AG20443 (cell line): Measurements from ENCODE around the gene FAM50B.
A peak's percentile ranks its signal among the peaks of the same experiment; 100 is the strongest.
"Not testable (repeated sequence)": the region's sequence is repeated elsewhere in the genome, so short reads cannot be mapped to it uniquely, and the experiment has no call there.

Experiments used
- DNase-seq: peaks from one replicate; pipeline ENCODE4 v3.0.0; 2012; ENCODE audit warnings: low spot score, mixed read lengths

FAM50B gene

GRCh38 chr6:3849681-3850450 is 693 bp downstream of the FAM50B start:
- no peak for DNase-seq

- DNase-seq = no peak
Observed at GRCh38 chr6:3850451-3851203, 1.5 kb downstream of the FAM50B start.

GRCh38 chr6:3851839-3852238 is 2.7 kb downstream of the FAM50B start:
- DNase-seq = no peak

GRCh38 chr6:3852391-3852790 is 3.2 kb downstream of the FAM50B start:
- no peak for DNase-seq

GRCh38 chr6:3855866-3856265 is 6.7 kb downstream of the FAM50B start:
- DNase-seq = no peak

- DNase-seq = no peak
Observed at GRCh38 chr6:3856576-3856975, 7.4 kb downstream of the FAM50B start.

- DNase-seq = no peak
Observed at GRCh38 chr6:3857468-3858456, 8.6 kb downstream of the FAM50B start.

- no peak for DNase-seq
Observed at GRCh38 chr6:3859878-3860552, 10.8 kb downstream of the FAM50B start.

GRCh38 chr6:3861424-3861823 is 12.3 kb downstream of the FAM50B start:
- DNase-seq = no peak

GRCh38 chr6:3862038-3862437 is 12.9 kb downstream of the FAM50B start:
- DNase-seq = no peak

- not testable (repeated sequence) for DNase-seq
Observed at GRCh38 chr6:3863322-3863721, 14.1 kb downstream of the FAM50B start.

GRCh38 chr6:3865463-3865862 is 16.3 kb downstream of the FAM50B start:
- DNase-seq = no peak

- DNase-seq = peak; percentile 30
Observed at GRCh38 chr6:3867641-3868502, 18.7 kb downstream of the FAM50B start.

- peak; percentile 61 for DNase-seq
Observed at GRCh38 chr6:3868544-3868943, 19.4 kb downstream of the FAM50B start.

- DNase-seq = no peak
Observed at GRCh38 chr6:3869284-3869631, 20.1 kb downstream of the FAM50B start.

- DNase-seq = no peak
Observed at GRCh38 chr6:3869632-3870527, 20.7 kb downstream of the FAM50B start.

GRCh38 chr6:3870528-3870925 is 21.4 kb downstream of the FAM50B start:
- DNase-seq = no peak

GRCh38 chr6:3871515-3871914 is 22.3 kb downstream of the FAM50B start:
- DNase-seq = no peak

GRCh38 chr6:3871939-3872338 is 22.8 kb downstream of the FAM50B start:
- no peak for DNase-seq

GRCh38 chr6:3872370-3872854 is 23.2 kb downstream of the FAM50B start:
- no peak for DNase-seq
